HG03060 (cell line): ENCODE results near the gene TXNDC5.
A peak's percentile ranks its signal among the peaks of the same experiment; 100 is the strongest.

ENCODE experiments used
- ATAC-seq: cut with Tn5 transposase; IDR thresholded peaks from one replicate; pipeline ENCODE4 v1.9.1; 2021; ENCODE audit warnings: low read depth, moderate number of reproducible peaks; ENCODE audit not compliant: unreplicated experiment

TXNDC5 gene

GRCh38 chr6:7910654-7911344 lies at the start of gene TXNDC5:
TSS of gene TXNDC5 (minus strand) at chr6:7910788. CDS start at chr6:7910776, 12 bp downstream.
- ATAC-seq, result no peak

DNA sequence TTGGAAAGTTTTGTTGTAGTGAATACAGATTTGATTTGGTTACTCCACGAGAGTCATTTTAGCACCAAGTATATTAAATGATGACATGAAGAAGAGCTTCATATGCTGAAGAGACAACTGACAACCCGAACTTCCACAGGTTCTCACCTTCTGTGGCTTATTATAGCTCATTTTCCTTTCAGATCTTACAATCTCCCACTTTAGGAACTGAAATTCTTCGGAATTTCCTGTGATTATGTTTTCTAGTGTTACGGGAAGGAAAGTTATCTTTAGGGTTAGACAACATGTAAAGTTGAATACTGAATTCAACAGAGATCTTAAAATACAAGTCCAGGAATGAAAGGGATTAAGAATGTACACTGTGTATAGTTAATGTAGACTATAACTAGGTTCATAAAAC lies 49.6 kb upstream of the TXNDC5 start:
- no peak for ATAC-seq

GRCh38 chr6:7959453-7959852 lies 48.9 kb upstream of the TXNDC5 start:
- ATAC-seq, result no peak

GRCh38 chr6:7958464-7958863 lies 47.9 kb upstream of the TXNDC5 start:
- ATAC-seq, result no peak

DNA sequence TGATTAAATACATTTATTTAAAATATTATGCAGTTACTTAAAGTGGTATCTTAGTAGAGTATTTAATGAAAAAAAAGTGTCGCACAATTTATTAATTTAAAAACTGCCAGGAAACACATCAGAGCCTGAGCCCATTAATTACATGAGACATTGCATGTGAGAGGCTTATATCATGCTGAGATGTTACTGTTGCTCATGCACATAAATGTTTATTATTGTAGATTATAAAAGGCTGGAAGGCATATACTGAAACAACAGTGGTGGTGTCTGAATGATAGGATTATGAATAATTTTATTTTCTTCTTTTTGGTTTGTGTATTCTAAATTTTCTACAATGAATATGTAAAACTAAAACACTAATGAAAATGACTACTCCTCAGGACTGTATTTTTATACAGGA lies 45.7 kb upstream of the TXNDC5 start:
- no peak for ATAC-seq

- no peak for ATAC-seq
Observed at GRCh38 chr6:7954477-7955200, 44.1 kb upstream of the TXNDC5 start.

GRCh38 chr6:7953753-7954152 lies 43.2 kb upstream of the TXNDC5 start:
- ATAC-seq, result no peak

DNA sequence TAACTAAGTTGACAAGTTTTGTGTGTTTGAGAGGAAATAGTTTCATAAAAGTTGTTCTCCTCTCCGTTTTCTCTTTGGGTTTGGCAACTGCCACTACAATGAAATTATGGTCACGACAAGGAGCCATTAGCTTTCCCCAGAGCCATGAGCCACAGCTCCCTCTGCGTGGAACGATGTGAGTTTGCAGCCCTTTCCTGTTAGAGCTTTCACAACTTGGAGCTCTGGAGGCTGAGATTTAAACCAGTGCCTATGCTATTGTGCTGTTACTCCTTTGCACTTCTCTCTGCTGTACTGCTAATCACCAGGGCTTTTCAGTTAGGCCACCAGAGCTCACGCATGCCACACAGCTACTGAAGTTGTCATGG lies 29.3 kb upstream of the TXNDC5 start:
- ATAC-seq, result peak; percentile 18

DNA sequence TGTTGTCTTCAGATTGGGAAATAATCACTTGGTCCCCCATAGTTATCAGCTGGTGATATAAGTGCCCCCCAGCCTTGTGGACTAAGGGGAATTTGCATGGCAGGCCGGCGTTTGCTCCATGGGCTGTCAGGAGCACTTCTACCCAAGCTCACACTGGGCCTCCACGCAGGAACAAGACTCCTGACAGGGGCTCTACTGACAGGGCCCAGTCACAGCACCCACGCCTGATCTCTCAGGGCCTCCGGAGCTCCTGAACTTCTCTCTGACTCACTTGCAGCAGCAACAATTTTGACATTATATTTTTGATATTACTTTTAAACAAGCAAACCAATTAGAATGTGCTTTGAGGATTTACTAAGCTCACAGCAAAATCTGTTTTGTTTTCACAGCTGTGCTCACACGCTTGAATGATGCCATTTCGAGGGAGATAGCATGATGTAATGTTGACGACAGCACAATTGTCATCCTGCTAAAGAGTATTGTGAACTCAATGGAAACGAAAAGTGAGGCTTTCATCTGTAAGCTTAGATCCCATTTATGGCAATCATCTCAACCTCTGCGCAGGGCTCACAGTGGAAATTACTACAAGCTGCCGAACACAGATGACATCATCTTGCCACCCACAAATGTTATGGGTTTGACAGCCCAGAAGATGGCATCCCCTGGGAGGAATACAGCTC lies 28.7 kb upstream of the TXNDC5 start:
- peak; percentile 62 for ATAC-seq

GRCh38 chr6:7938562-7939183 lies 28.1 kb upstream of the TXNDC5 start:
- no peak for ATAC-seq

GRCh38 chr6:7933794-7934193 lies 23.2 kb upstream of the TXNDC5 start:
- ATAC-seq, result peak; percentile 88

DNA sequence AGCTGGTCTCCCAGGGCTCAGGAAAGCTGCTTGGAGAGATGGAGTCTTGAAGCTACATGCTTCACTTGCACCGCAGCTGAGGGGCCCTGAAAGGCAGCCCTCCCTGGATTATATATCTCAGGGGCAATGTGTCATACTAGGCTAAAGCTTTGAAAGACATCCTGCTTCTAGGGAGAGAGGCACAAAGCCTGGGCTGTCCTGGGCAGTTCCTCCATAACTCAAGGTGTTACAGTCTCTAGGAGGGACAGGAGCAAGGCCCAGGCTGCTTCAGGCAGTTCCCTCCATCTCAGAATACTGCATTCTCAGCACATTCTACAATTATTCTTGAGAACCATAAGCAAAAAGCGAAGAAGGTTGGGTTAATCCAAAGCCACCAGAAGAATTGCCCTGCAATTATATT lies 22.0 kb upstream of the TXNDC5 start:
- no peak for ATAC-seq

- ATAC-seq, result no peak
Observed at GRCh38 chr6:7924867-7925266, 14.3 kb upstream of the TXNDC5 start.

DNA sequence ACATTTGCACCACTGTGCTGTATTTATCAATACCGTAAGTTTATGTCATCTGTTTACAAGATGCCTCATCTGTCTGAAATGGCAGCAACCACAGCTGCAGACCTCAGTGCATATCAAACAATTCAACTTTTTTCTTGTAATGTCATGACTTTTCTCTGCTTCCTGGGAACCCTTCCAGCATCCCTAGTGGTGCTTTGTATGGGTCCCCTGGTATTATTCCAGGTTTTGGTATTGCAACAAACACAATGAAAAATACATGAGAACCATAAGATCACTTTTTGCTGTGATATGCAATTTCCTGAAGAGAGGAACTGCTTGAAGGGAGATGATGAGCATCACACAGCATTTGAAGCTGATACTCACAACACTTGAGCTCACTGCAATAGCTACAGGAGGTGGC lies 12.0 kb upstream of the TXNDC5 start:
- ATAC-seq, result no peak

DNA sequence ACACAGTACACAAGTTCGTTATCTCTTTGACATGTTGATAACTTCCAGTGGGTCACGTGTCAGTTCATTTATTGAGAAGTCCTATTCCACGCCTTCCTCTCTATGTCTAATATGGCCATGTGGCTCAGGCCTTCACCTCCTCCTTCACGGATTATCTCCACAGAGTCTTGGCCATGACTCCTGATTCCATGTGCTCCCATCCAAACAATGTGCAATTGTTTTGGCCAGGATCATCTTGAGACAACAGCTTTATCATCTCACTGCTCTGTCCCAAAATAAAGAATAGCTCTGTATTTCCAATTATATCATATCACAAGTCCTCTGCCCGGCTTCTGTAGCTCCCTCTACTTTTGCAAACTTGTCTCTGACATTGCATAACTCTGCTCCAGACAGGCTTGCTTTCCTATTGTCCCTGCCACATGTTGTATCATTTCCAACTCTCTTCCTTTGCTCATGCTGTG lies 11.1 kb upstream of the TXNDC5 start:
- no peak for ATAC-seq

- ATAC-seq, result no peak
Observed at GRCh38 chr6:7921046-7921445, 10.5 kb upstream of the TXNDC5 start.

DNA sequence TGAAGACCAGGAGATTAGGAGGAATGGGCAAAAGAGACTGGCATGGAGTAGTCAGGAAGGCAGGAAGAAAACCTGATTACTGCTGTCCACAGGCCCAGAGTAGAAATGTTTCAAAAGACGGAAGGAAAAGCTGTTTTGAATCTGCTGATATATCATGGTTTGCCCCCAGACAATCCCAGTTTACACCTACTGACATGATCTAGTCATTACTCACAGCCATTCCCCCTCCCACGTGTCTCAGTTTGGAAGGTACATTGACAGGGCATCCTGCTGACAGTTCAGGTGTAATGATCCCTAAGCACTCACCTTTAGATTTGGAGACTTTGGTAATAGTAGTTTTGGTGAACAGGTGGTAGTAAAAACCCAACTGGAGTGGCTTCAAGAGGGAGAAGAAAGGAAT lies 9.8 kb upstream of the TXNDC5 start:
- no peak for ATAC-seq

DNA sequence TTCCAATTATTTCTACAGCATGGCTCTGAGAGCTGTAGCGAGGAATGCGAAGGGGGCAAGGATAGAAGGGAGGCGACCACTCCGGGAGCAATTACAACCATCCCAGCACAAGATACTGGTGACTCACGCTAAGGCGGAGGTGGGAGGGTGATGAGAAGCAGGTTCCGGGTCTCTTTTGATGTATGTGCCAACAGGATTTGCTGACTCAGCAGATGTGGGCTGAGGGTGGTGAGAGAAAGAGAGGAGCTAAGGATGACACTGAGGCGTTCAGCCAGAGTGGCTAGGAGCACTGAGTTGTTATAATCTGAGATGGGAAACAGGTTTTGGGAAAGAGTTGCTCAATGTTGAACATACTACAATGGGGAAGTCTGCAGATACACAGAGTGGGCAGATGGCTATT lies 9.3 kb upstream of the TXNDC5 start:
- ATAC-seq, result no peak

DNA sequence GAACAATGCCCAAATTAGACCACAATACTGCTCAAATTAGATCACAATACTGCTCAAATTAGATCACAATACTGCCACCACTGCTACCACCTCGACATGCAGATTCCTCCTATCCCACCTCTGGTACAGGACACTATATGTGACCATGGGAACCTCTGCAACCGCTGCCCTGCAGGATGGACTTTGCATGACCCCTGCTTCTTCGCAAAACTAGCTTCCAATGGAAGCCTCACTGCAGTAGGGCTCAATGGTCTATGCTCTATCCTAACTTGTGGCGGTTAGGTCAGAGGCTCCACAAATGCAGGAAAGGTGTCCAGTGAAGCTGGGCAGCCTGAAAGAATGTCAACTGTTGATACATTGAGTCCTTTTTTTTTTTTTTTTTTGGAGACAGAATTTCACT lies 7.8 kb upstream of the TXNDC5 start:
- ATAC-seq, result no peak

GRCh38 chr6:7917729-7918128 lies 7.1 kb upstream of the TXNDC5 start:
- no peak for ATAC-seq

DNA sequence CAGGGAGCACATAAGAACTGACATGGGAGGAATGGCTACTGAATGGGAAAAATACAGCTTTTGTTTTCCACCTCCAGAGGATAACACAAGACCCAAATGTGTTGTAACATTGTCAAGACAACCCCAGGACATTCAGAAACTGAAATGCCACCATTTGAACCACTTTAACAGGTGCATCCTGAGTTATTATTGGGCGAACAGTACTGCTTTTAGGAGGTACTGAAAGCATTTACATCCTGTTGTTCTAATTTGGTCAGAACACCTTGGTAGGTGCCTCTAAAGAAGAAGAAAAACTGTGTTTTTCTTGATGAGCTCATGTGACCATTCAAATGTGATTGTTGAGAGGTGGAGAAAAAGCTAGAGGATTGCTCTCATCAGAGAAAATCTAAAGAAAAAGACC lies 6.4 kb upstream of the TXNDC5 start:
- peak; percentile 76 for ATAC-seq
